Lung (tissue), 12 donors: ENCODE results near the gene FRMPD4. TPM values are rescaled to one million over a fixed set of nuclear protein-coding genes. Genes with fewer than 3 reads are reported as not detected.

Source experiments
- ATAC-seq: fragments of 200-7000 bp; cut with Tn5 transposase; one replicate; pipeline ENCODE4 v1.9.1; 2020; ENCODE audit warnings: moderate number of reproducible peaks; ENCODE audit not compliant: insufficient read depth, low FRiP score
- DNase-seq, 3 donors: peaks; one replicate each; pipeline ENCODE4 v3.0.0-alpha.2; 2013 to 2017
- H3K27ac ChIP-seq, 2 donors: one replicate each; pipeline ENCODE4 v1.5.1; 2013; ENCODE audit warnings: mild to moderate bottlenecking in 2 of 2, moderate library complexity in 2 of 2, control low read depth in 1 of 2, inconsistent platforms in 1 of 2, low read depth in 1 of 2, low read length in 1 of 2
- H3K27me3 ChIP-seq, 3 donors: one replicate each; pipeline ENCODE4 v1.5.1; 2013; ENCODE audit warnings: low read length in 2 of 3; ENCODE audit not compliant: control insufficient read depth in 3 of 3, insufficient read depth in 3 of 3
- H3K36me3 ChIP-seq, 4 donors: one replicate each; pipeline ENCODE4 v1.5.1; 2013; ENCODE audit warnings: low read length in 4 of 4, mild to moderate bottlenecking in 1 of 4, moderate library complexity in 1 of 4; ENCODE audit not compliant: control insufficient read depth in 4 of 4, insufficient read depth in 4 of 4
- H3K4me1 ChIP-seq, 5 donors: one replicate each; pipeline ENCODE4 v1.5.1; 2013; ENCODE audit warnings: low read length in 5 of 5, mild to moderate bottlenecking in 2 of 5, moderate library complexity in 1 of 5; ENCODE audit not compliant: control insufficient read depth in 5 of 5, insufficient read depth in 5 of 5
- H3K4me3 ChIP-seq: one replicate; pipeline ENCODE4 v1.5.1; 2013; ENCODE audit warnings: mild to moderate bottlenecking, control low read depth, moderate library complexity
- H3K9ac ChIP-seq, 2 donors: one replicate each; pipeline ENCODE4 v1.5.1; 2013; ENCODE audit warnings: low read length in 2 of 2, control low read depth in 1 of 2; ENCODE audit not compliant: insufficient read depth in 1 of 2
- H3K9me3 ChIP-seq, 4 donors: one replicate each; pipeline ENCODE4 v1.5.1; 2013; ENCODE audit warnings: low read length in 3 of 4, mild to moderate bottlenecking in 1 of 4, moderate library complexity in 1 of 4; ENCODE audit not compliant: control insufficient read depth in 4 of 4, insufficient read depth in 3 of 4
- WGBS, 2 donors: extraction: QIAGEN DNeasy Blood & Tissue Kit; methylation state at CpG; one replicate each; pipeline ENCODE4 v1.1.7; 2013; 5-methylcytosine and 5-hydroxymethylcytosine counted together
- polyA plus RNA-seq, 2 donors: library from polyadenylated mRNA; stranded (reverse); fragments of 200-250 nt; gene quantifications; one replicate each; pipeline ENCODE4 v1.2.1, GENCODE V29; 2013
- total RNA-seq, 2 donors: library from RNA; depleted of rRNA in 1 of 2; stranded (reverse); fragments of >200 nt in 1 of 2; gene quantifications; one replicate each; pipeline ENCODE4 v1.2.1, GENCODE V29; 2014 to 2021
- TF ChIP-seq, protein P1 (sequence below): IDR thresholded peaks from 2 replicates; pipeline ENCODE4 v1.5.1; 2012; ENCODE audit warnings: mild to moderate bottlenecking; ENCODE audit errors: control extremely low read depth, extremely low read depth
- donor health status: control.
- donor health status: control.
- donor health status: Bipolar disorder and iron deficiency.
- donor health status: healthy.
- donor health status: DM: yes; HTN: yes; CAD: no.

FRMPD4 gene
- total and polyA plus RNA-seq, 4 donors, result 0.01 to 0.43 (median 0.03) TPM

DNA sequence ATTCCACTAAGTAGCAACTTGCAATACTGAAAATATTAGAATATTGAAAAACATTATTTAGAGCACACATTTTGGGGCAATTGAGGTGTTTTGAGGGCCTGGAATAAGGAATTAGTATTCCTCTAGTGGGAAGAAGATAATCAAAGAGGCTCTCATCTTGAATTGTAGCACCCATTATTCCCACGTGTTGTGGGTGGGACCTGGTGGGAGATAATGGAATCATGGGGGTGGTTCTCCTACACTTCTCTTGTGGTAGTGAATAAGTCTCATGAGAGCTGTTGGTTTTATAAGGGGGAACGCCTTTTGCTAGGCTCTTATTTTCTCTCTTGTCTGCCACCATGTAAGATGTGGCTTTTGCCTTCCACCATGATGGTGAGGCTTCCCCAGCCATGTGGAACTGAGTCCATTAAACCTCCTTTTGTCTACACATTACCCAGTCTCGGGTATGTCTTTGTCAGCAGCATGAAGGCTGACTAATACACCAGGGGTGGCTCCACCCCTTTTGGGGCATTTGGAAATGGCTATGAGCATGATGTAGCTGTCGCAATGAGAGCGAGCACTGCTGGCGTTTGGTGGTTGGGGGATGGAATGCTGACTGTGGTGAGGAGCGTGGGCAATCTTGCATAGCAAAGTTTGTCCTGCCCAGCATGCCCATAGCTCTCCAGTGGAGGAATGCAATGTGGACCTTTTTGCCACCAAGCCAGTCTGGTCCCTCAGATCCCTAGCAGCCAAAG lies 308.2 kb downstream of the FRMPD4 start:
- H3K36me3 ChIP-seq, result no peaks in the 10 kb centered on the region
- H3K27me3 ChIP-seq, result peaks cover 0 to 26% (median 13%) of the 10 kb centered on the region in 3 donors
- DNase-seq (no peak), ATAC-seq (no peak)
- H3K4me3 ChIP-seq, result no peak overlapping the region
- 83 to 94% methylated on average over 7 of the region's 7 CpGs for WGBS, 2 donors
- TF ChIP-seq, protein P1, sequence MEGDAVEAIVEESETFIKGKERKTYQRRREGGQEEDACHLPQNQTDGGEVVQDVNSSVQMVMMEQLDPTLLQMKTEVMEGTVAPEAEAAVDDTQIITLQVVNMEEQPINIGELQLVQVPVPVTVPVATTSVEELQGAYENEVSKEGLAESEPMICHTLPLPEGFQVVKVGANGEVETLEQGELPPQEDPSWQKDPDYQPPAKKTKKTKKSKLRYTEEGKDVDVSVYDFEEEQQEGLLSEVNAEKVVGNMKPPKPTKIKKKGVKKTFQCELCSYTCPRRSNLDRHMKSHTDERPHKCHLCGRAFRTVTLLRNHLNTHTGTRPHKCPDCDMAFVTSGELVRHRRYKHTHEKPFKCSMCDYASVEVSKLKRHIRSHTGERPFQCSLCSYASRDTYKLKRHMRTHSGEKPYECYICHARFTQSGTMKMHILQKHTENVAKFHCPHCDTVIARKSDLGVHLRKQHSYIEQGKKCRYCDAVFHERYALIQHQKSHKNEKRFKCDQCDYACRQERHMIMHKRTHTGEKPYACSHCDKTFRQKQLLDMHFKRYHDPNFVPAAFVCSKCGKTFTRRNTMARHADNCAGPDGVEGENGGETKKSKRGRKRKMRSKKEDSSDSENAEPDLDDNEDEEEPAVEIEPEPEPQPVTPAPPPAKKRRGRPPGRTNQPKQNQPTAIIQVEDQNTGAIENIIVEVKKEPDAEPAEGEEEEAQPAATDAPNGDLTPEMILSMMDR, result no peak
- H3K27ac ChIP-seq, result no peak overlapping the region
- H3K4me1 ChIP-seq, result no peaks in the 10 kb centered on the region
- H3K9me3 ChIP-seq, result no peaks in the 10 kb centered on the region
- no peak overlapping the region for H3K9ac ChIP-seq

- WGBS, 2 donors, result 58 to 76% methylated on average over 5 of the region's 5 CpGs
- no peaks in the 10 kb centered on the region for H3K4me1 ChIP-seq
- no peak for ATAC-seq
These were observed 309.3 kb downstream of the FRMPD4 start for GRCh38 chrX:12447448-12448064.

DNA sequence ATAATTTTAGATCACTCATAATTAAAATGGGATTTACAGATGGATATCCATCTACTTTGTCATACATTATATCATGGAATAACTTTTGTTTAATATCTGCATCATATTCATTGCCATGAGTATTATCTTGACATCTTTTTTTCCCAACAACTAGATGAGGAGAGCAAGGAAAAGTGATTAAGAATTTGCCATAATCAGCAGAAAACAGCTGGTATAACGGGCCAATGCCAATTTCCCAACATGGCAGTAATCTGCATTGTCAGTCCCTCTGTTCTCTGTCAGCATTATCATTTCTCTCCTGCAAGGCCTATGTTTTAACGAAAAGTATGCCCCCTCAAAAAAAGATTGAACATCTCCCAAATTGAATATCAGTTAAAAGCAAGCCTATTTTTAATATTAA lies 314.0 kb downstream of the FRMPD4 start:
- H3K27me3 ChIP-seq, result peaks cover 0 to 20% (median 8%) of the 10 kb centered on the region in 3 donors
- 50 to 71% methylated on average over 2 of the region's 2 CpGs for WGBS, 2 donors
- TF ChIP-seq, protein P1, result no peak
- DNase-seq (no peak), ATAC-seq (no peak)
- no peaks in the 10 kb centered on the region for H3K4me1 ChIP-seq
- H3K9me3 ChIP-seq, result no peaks in the 10 kb centered on the region
- H3K9ac ChIP-seq, result no peak overlapping the region
- no peak overlapping the region for H3K4me3 ChIP-seq
- no peak overlapping the region for H3K27ac ChIP-seq
- H3K36me3 ChIP-seq, result no peaks in the 10 kb centered on the region

More at GRCh38 chrX:12447448-12448064, 309.3 kb downstream of the FRMPD4 start:
- Histone ChIP-seq H3K9ac (no peak overlapping the region), H3K36me3 (no peaks in the 10 kb centered on the region), H3K27ac (no peak overlapping the region), H3K4me3 (no peak overlapping the region), H3K9me3 (no peaks in the 10 kb centered on the region), H3K27me3 (peaks cover 0 to 28% (median 14%) of the 10 kb centered on the region in 3 donors)
- TF ChIP-seq, protein P1, result no peak
- peak in 1 of 3 donors; percentile 15 for DNase-seq
